GM12878 (cell line): Measurements from ENCODE around the gene GSE1.

ENCODE experiments used
- BCL11A ChIP-seq: IDR thresholded peaks from 2 replicates; pipeline ENCODE4 v1.6.1; 2011; ENCODE audit warnings: low read depth, low read length
- BHLHE40 ChIP-seq, 2 experiments: fragments of 450-650 bp in 1 of 2; IDR thresholded peaks; 2 replicates each; pipeline ENCODE4 v1.6.1; 2011 to 2017; ENCODE audit warnings: low read depth in 2 of 2, borderline replicate concordance in 1 of 2, improper control_type of control experiment in 1 of 2, low read length in 1 of 2, mild to moderate bottlenecking in 1 of 2

DNA sequence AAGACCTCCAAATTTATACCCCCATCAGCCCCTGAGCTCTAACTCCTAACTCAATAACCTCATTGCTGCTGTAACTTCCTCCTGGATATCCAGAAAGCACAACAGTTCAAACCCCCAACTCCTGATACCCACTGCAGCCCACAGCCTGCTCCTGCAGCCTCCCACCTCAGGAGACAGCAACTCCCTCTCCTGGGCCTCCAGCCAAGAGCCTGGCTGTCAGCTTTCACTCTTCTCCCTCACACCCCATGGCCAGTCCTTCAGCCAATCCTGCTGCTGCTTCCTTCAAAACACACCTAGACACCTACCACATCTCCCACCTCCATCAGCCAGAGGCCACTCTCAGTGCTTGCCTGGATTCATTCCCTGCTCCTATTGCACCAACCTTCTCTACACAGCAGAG lies 70.2 kb downstream of the GSE1 start:
- TF ChIP-seq BCL11A (no peak), BHLHE40 (IDR thresholded peaks at IDR 0.05; ENCODE audit: borderline replicate concordance in 1 of 2, low read depth in 2 of 2, low read length in 1 of 2) (no peak)
